Activated T-cell treated with anti-CD3 and anti-CD28 coated beads, Interleukin-2, amount 50 U/mL, for 72 hours (primary cell): ENCODE measurements around the gene POU4F2. TPM values are rescaled to one million over a fixed set of nuclear protein-coding genes. Genes with fewer than 3 reads are reported as not detected.

ENCODE experiments used
- total RNA-seq, 2 donors: library from RNA; stranded (reverse); gene quantifications; one replicate each; pipeline ENCODE4 v1.2.3, GENCODE V29; 2022

Gene POU4F2
- total RNA-seq, 2 donors from 2014 or later, result not detected

Other genes with a start within 250 kb of the POU4F2 start
- gene SLC10A7, start 117.0 kb upstream of the POU4F2 start, total RNA-seq, result 10 to 100 TPM; 28.3 to 31.9 TPM